Activated T-cell treated with anti-CD3 and anti-CD28 coated beads, Interleukin-2, amount 50 U/mL, for 1 hour (primary cell): ENCODE data around the gene ING1.
"Not testable (repeated sequence)": the region's sequence is repeated elsewhere in the genome, so short reads cannot be mapped to it uniquely, and the experiment has no call there.

Experiments used
- DNase-seq: peaks from one replicate; pipeline ENCODE4 v3.0.0-alpha.2; 2020

Gene ING1

DNA sequence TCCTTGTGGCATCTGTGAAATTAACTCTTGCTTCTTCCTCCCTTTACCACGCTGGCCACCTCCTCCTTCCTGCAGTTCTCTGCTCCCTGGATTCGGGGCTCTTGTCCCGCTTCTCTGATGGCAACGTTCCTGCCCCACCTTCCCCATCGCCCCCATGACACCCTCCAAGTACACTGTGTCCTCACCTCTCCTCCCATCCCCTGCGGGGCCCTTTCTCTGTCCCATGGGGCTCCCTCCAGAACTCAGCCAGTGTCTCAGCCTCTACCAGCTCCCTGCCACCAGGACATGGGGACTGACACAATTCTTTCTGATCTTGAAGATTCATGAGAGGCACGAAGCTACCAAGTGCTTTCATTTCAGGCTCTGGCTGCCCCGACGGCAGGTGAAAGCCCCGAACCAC is 16.7 kb upstream of the ING1 start:
- DNase-seq = no peak

GRCh38 chr13:110697842-110698241 is 15.7 kb upstream of the ING1 start:
- no peak for DNase-seq

DNA sequence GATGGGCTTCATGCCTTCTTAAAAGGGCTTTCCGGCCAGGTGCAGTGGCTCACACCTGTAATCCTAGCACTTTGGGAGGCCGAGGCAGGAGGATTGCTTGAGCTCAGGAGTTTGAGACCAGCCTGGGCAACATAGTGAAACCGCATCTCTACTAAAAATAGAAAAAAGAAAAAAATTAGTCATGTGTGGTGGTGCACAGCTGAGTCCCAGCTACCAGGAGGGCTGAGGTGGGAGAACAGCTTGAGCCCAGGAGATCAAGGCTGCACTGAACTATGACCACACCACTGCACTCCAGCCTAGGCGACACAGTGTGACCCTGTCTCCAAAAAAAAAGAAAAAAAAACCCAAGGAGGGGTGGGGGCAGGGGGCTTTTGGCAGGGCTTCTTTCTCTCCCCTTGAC is 14.8 kb upstream of the ING1 start:
- no peak for DNase-seq

DNA sequence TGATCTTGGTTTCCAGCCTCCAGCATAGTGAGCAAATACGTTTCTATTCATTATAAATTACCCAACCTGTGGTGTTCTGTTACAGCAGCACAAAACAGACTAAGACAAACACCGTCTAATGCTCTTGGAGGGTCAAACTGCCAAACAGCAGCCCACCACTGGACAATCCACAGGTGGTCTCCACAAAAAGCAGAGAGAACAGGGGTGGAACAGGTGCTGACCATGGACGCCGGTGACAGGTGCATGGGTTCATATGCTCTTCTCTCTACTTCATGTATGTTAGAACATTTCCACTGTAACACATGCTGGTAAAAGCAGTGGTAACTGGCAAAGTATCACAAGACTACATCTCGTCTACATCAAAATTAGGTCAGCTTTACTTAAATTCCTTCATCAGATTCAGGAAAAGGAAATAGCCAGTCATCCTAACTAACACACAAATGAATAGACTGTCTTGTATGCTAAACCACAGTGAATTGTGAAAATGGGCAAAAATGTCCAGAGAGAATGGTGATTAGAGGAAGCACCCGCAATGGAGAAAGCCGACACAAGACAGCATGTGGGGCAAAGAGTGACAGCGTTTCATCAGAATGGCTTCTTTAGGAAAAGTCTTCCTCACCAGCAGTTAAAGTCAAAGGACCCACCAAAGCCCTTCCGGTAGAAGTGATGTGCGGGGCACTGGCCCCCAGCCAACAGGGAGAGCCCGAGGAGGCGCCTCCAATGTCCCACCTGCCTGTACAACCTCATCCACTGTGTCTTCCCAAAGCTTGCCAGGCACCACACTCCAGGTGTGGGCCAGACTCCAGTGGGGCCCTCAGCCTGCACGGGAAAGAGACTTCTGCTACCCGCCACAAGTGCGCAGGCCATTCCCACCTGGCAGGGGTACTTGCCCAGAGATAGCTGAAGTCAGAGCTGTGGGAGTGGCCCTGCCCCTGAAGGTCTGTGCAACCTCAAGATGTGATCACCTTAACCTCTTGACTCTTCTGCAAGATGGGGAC is 14.1 kb upstream of the ING1 start:
- DNase-seq = no peak

DNA sequence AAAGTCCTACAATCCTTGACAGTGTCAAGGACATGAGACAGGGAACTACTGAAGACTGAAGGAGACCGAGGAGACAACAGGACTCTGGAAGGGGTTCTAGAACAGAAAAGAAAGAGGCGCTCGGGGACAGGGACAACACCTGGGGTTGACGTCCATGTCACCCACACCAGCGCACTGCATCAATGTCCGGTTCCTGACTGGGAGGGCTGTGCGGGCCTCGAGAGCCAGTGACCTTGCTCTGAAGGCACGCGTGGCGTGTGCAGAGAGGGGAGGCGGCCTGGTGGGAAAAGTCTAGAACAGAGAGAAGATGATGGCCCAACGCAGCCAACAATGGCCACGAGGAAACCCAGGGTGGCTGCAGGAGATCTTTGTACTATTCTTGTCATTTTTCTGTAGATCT is 13.3 kb upstream of the ING1 start:
- no peak for DNase-seq

GRCh38 chr13:110700641-110701040 is 12.9 kb upstream of the ING1 start:
- DNase-seq = no peak

DNA sequence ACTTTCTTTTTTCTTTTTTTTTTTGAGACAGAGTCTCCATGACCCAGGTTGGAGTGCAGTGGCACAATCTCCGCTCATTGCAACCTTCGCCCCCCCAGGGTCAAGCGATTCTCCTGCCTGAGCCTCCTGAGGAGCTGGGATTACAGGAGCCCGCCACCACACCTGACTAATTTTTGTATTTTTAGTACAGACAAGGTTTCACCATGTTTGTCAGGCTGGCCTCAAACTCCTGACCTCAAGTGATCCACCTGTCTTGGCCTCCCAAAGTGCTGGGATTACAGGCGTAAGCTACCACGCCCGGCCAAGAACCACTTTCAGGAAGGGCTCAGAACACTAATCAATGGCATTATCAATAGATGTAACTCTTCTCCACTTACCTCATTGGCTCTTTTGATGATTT is 12.4 kb upstream of the ING1 start:
- not testable (repeated sequence) for DNase-seq

GRCh38 chr13:110702089-110702488 is 11.4 kb upstream of the ING1 start:
- no peak for DNase-seq

GRCh38 chr13:110702591-110703526 is 10.6 kb upstream of the ING1 start:
- DNase-seq = no peak

DNA sequence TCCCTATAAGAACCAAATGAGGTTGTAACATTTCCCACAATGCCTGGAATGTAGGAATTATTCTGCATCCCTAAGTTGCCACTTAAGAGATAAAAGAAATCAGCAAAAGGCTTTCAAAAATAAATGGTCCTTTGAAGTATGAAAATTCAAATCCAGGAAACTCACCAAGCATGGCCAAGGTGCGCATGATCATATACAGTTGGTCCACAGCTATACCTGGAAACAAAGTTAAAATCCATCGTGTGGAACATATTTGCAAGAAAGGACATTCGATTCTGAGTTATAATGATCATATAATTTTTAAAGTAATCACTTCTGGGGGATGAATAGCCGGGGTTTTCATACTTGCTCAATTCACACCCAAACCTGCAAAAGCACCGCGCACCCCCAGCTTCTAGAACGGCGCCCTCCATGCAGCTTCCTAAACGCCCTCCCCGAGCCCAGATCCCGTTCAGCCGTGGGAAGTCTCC is 8.1 kb upstream of the ING1 start:
- DNase-seq = no peak

GRCh38 chr13:110705826-110706569 is 7.5 kb upstream of the ING1 start, which contains the start of gene CARS2:
Gene CARS2 (minus strand): TSS chr13:110706116. CDS start chr13:110706093, 23 bp downstream.
- DNase-seq = peak; percentile 89

- no peak for DNase-seq
Observed at GRCh38 chr13:110706570-110707372, 6.7 kb upstream of the ING1 start.

DNA sequence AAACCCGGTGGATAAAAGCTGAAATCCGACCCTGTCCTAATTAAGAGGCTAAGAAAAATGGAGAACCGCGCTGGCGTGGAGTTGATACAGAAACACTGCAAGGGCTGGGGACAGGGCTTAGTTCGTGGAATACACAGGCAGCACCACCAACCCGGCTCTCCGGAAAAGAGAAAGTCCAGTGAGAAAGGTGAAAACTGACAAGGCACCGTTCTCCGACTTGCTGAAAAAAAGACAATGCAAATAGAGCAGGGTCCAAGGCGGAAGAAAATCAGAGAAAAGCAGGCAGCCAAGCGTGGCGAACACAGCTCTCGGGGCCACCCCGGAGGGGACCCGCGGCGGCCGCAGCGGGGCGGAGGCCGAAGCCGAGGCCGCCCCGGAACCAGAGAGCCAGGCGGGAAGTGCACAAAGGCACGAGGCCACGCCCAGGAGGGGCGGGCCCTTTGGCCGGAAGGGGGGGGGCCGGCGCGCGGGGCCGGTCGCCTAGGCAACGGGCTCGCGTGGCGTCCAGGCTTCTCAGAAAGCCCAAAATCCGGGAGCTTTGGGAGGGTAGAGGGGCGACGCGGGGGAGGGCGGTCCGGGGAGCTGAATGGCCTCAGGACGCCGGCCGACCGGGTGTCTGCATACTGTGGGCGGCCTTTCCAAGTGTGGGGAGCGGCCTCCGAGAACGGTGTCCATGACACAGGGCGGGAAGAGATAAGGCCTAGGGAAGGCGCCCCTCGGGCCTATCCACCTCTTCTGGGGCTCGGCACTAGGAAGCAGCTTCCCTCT is 1.2 kb upstream of the ING1 start:
- DNase-seq = peak; percentile 95

DNA sequence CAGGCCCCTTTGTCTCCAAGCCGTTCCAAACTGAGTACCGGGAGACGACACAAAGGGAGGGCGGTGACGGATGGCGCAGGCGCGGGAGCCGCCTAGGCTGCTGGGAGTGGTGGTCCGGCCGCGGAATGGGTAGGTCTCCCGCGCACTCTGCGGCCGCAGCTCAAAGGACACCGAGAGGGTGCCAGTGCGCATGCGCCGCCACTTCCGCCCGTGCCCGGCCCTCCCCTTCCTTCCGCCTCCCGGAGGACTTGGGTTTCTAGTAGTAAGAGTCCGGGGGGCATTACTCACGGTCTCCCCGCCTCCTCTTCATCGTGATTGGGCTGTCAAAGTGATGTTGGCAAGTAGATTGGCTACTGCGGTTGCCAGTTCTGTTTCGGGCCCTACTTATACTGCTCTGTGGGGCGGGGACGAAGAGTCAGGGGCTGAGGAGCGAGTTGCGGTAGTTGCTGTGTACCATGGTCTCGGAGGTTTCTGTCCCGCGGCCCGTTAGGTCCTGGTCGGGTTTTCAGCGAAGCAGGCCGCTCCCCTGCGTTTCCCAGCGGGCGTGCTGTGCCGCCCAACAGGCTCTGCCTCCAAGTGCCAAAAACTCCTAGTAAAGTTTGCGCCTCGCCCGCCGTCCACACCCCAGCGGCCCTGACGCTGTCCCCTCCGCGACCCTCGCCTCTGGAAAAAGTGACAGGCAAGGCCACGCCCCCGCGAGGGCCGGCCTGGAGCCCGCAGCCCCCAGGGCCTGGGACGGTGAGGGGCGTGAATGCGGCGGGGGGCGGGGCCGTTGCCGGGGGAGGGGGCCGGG is 455 bp upstream of the ING1 start:
- DNase-seq = peak; percentile 98

GRCh38 chr13:110713981-110714796 is 689 bp downstream of the ING1 start:
- DNase-seq = peak; percentile 79

- DNase-seq = no peak
Observed at GRCh38 chr13:110714797-110715394, 1.4 kb downstream of the ING1 start.

DNA sequence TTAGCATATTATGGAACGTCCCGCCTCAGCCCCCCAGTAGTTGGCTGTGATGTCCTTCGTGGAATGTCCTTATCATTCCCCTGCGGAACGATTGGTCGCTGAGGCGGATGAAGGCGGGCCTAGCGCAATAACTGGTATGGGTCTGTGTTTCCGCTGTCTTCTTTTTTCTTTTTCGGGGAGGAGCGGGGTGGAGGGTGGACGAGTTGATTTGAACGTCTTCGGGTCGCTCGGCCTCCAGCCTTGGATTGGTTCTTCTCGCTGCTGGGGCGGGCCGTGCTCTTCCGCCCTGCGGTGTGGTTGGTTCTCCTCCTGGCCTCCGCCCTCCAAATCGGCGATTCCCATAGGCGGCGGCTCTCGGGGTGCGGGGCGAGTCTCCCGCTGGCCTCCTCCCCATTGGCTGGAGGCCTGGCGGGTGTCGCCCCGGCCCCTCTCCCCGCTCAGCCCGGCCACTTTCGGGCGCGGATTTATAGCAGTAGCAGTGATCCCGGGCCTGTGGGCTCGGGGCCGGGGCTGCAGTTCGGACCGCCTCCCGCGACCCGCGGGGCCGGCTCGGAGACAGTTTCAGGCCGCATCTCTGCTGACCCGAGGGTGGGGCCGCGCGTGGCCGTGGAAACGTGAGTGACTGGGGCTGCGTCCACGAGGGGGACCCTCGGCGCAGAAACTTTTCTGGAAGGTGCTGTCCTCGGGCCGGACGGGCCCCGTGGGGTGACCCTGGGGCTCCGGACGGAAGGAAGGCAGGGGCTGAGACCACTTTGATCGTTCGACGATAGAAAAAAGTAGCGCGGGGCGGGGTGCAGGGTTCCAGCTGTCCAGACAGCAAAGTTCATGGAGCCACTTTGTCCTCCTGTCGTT is 2.1 kb downstream of the ING1 start:
- DNase-seq = peak; percentile 91

GRCh38 chr13:110716247-110716515 is 2.7 kb downstream of the ING1 start:
- no peak for DNase-seq
